Astrocyte of the cerebellum (primary cell): ENCODE results near the gene FIGN.

Source experiments
- DNase-seq: peaks from one replicate; pipeline ENCODE4 v3.0.0-alpha.2; 2011; ENCODE audit warnings: low read depth
- H3K4me3 ChIP-seq: 2 replicates; pipeline ENCODE4 v1.5.1; 2011; ENCODE audit warnings: mild to moderate bottlenecking, low read depth, low read length, moderate library complexity
- in situ Hi-C: cut with HindIII; loops from 2 replicates; pipeline ENCODE4 v1.10.0; 2017; ENCODE audit warnings: low sequenced_read_pairs
- TF ChIP-seq, protein P1 (sequence below): IDR thresholded peaks from 2 replicates; pipeline ENCODE4 v1.5.1; 2012; ENCODE audit warnings: low read length, low read depth, moderate library complexity, mild to moderate bottlenecking; ENCODE audit errors: missing control alignments

Gene FIGN

GRCh38 chr2:163572850-163573249 is 163.0 kb downstream of the FIGN start:
- in situ Hi-C loops: no loop called here
- no peak overlapping the region for H3K4me3 ChIP-seq
- no peak for DNase-seq
- TF ChIP-seq, protein P1, sequence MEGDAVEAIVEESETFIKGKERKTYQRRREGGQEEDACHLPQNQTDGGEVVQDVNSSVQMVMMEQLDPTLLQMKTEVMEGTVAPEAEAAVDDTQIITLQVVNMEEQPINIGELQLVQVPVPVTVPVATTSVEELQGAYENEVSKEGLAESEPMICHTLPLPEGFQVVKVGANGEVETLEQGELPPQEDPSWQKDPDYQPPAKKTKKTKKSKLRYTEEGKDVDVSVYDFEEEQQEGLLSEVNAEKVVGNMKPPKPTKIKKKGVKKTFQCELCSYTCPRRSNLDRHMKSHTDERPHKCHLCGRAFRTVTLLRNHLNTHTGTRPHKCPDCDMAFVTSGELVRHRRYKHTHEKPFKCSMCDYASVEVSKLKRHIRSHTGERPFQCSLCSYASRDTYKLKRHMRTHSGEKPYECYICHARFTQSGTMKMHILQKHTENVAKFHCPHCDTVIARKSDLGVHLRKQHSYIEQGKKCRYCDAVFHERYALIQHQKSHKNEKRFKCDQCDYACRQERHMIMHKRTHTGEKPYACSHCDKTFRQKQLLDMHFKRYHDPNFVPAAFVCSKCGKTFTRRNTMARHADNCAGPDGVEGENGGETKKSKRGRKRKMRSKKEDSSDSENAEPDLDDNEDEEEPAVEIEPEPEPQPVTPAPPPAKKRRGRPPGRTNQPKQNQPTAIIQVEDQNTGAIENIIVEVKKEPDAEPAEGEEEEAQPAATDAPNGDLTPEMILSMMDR: no peak

DNA sequence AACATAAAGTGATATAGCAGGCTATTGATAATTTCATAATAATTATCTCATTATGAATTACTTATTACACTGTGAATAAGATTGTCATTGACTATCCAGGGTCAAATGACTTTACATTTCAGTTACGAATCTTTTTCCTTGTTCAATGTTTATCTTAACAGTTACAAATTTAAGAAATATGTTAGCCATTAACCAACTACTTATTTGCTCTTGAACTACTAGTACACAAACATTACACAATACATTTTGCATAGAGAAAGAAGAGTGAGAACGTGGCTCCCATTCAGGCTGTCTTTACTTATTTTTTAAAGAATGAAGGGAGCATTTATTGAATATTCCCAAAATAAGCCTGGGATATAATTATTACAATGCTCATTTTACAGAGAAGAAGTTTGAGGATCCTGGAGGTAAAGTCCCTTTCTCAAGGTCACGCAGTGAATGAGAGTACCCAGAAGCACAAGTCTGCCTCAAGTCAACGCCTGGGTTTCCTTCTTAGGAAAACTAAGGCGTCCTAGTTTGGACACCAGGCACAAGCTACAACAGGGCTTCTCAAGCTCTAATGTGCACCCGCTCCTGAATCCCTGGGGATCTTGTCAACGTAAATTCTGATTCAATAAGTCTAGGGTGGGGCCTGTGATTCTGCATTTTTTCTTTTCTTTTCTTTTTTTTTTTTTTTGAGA is 164.2 kb downstream of the FIGN start:
- no peak for DNase-seq
- in situ Hi-C loops: no loop called here
- TF ChIP-seq, protein P1: no peak
- H3K4me3 ChIP-seq: no peak overlapping the region

DNA sequence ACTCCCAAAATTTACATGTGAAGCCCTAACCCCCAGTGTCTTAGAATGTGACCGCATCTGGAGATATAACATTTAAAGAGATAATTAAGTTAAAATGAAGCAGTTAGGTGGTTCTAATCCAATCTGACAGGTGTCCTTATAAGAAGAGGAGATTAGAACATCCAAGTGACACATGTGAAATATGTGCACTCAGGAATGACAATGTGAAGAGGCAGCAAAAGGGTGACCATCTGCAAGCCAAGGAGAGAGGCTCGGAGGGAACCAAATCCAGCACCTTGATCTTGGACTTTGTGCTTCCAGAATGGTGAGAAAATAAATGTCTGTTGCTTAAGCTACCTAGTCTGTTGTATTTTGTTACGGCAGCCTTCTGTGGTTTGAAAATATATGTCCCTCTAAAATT is 165.4 kb downstream of the FIGN start:
- in situ Hi-C loops: no loop called here
- TF ChIP-seq, protein P1: no peak
- no peak for DNase-seq
- H3K4me3 ChIP-seq: no peak overlapping the region

DNA sequence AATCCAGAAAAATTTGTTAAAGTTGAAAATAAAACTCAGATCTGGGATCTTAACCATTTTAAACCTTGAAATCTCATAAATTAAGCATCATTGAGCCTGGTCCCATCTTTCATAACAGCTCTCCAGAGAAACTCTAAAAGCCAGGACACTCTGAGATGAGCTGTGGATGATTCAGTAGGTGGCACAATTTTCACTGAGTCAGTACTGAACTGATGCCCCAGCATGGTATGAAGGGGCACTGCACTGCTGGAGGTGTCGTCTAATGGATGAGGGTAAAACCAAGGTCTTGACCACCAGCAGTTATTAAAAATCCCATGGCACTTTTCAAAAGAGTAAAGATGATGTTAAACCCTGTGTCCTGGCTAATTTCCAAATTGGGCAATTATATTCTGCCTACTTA is 170.6 kb downstream of the FIGN start:
- DNase-seq: no peak
- in situ Hi-C loops: no loop called here
- no peak overlapping the region for H3K4me3 ChIP-seq
- TF ChIP-seq, protein P1: no peak

- TF ChIP-seq, protein P1: no peak
- no peak for DNase-seq
These were observed 171.6 kb downstream of the FIGN start for GRCh38 chr2:163564236-163564635.

GRCh38 chr2:163563336-163563735 is 172.5 kb downstream of the FIGN start:
- TF ChIP-seq, protein P1: no peak
- in situ Hi-C loops: no loop called here
- H3K4me3 ChIP-seq: no peak overlapping the region
- DNase-seq: no peak

More at GRCh38 chr2:163564236-163564635, 171.6 kb downstream of the FIGN start:
- in situ Hi-C loops: no loop called here
- H3K4me3 ChIP-seq: no peak overlapping the region
